Neuronal stem cell (in vitro differentiated cells): ENCODE measurements around the gene PLSCR5.

Source experiments
- DNase-seq: peaks from one replicate; pipeline ENCODE4 v3.0.0-alpha.2; 2013; ENCODE audit warnings: low spot score
- H2AFZ ChIP-seq: one replicate; pipeline ENCODE4 v1.6.1; 2013; ENCODE audit warnings: mild to moderate bottlenecking, low read length, inconsistent platforms
- H2AK5ac ChIP-seq: 2 replicates; pipeline ENCODE4 v1.6.1; 2013; ENCODE audit warnings: low read depth, mild to moderate bottlenecking, inconsistent platforms, low read length, moderate library complexity, mixed read lengths
- H2BK120ac ChIP-seq: 2 replicates; pipeline ENCODE4 v1.6.1; 2013; ENCODE audit warnings: low read depth, mild to moderate bottlenecking, inconsistent platforms, low read length, moderate library complexity, mixed read lengths
- H2BK12ac ChIP-seq: one replicate; pipeline ENCODE4 v1.6.1; 2013; ENCODE audit warnings: low read length, inconsistent platforms
- H2BK15ac ChIP-seq: 2 replicates; pipeline ENCODE4 v1.6.1; 2013; ENCODE audit warnings: mild to moderate bottlenecking, low read length, inconsistent platforms, mixed read lengths
- H2BK5ac ChIP-seq: one replicate; pipeline ENCODE4 v1.6.1; 2013; ENCODE audit warnings: inconsistent platforms, mild to moderate bottlenecking, low read length, moderate library complexity
- H3K14ac ChIP-seq: one replicate; pipeline ENCODE4 v1.6.1; 2013; ENCODE audit warnings: low read length, inconsistent platforms
- H3K18ac ChIP-seq: 2 replicates; pipeline ENCODE4 v1.6.1; 2013; ENCODE audit warnings: low read length, inconsistent platforms
- H3K23ac ChIP-seq: 2 replicates; pipeline ENCODE4 v1.6.1; 2013; ENCODE audit warnings: low read depth, mild to moderate bottlenecking, mixed read lengths, low read length, inconsistent platforms; ENCODE audit not compliant: poor library complexity
- H3K27ac ChIP-seq: replicated peaks from 3 replicates; pipeline ENCODE4 v1.5.1; 2013; ENCODE audit warnings: low read length, inconsistent platforms
- H3K27me3 ChIP-seq, 3 experiments: 2 replicates each; pipeline ENCODE4 v1.6.1; 2013; ENCODE audit warnings: low read length in 3 of 3, mild to moderate bottlenecking in 2 of 3, inconsistent platforms in 1 of 3, low read depth in 1 of 3, mixed read lengths in 1 of 3, moderate library complexity in 1 of 3; ENCODE audit not compliant: control insufficient read depth in 3 of 3, insufficient read depth in 3 of 3
- H3K36me3 ChIP-seq, 2 donors: replicated peaks in 1 of 2; 2 replicates each; pipeline ENCODE4 v1.6.1; 2013; ENCODE audit warnings: low read length in 2 of 2; ENCODE audit not compliant: control insufficient read depth in 2 of 2, insufficient read depth in 2 of 2
- H3K4ac ChIP-seq: 2 replicates; pipeline ENCODE4 v1.6.1; 2013; ENCODE audit warnings: inconsistent platforms, mild to moderate bottlenecking, low read length, moderate library complexity
- H3K4me1 ChIP-seq, 2 donors: 1 replicate in 1 of 2; 2 replicates in 1 of 2; pipeline ENCODE4 v1.6.1; 2013; ENCODE audit warnings: low read length in 2 of 2, low read depth in 1 of 2; ENCODE audit not compliant: control insufficient read depth in 2 of 2, insufficient read depth in 1 of 2
- H3K4me2 ChIP-seq: one replicate; pipeline ENCODE4 v1.6.1; 2013; ENCODE audit warnings: mild to moderate bottlenecking, low read length, inconsistent platforms; ENCODE audit not compliant: insufficient read depth, poor library complexity, severe bottlenecking
- H3K4me3 ChIP-seq, 2 donors: 2 replicates each; pipeline ENCODE4 v1.5.1; 2013; ENCODE audit warnings: low read length in 2 of 2, mild to moderate bottlenecking in 2 of 2, inconsistent platforms in 1 of 2, moderate library complexity in 1 of 2
- H3K79me1 ChIP-seq: one replicate; pipeline ENCODE4 v1.6.1; 2013; ENCODE audit warnings: low read depth, mild to moderate bottlenecking, inconsistent platforms, low read length, moderate library complexity
- H3K9ac ChIP-seq: one replicate; pipeline ENCODE4 v1.6.1; 2013; ENCODE audit warnings: mild to moderate bottlenecking, low read depth, low read length, inconsistent platforms; ENCODE audit not compliant: poor library complexity
- H3K9me3 ChIP-seq, 2 donors: replicated peaks in 1 of 2; 2 replicates each; pipeline versions ENCODE3 to v1.6.1; 2013; ENCODE audit warnings: low read length in 2 of 2, mild to moderate bottlenecking in 2 of 2, inconsistent platforms in 1 of 2, low read depth in 1 of 2, mixed read lengths in 1 of 2, moderate library complexity in 1 of 2; ENCODE audit not compliant: control insufficient read depth in 2 of 2, insufficient read depth in 1 of 2
- H4K8ac ChIP-seq: one replicate; pipeline ENCODE4 v1.6.1; 2013; ENCODE audit warnings: low read depth, mild to moderate bottlenecking, inconsistent platforms, low read length, moderate library complexity
- H4K91ac ChIP-seq: one replicate; pipeline ENCODE4 v1.6.1; 2013; ENCODE audit warnings: low read length, low read depth, mild to moderate bottlenecking, inconsistent platforms; ENCODE audit not compliant: poor library complexity
- WGBS, 2 donors: extraction: QIAGEN DNeasy Blood & Tissue Kit; methylation state at CpG; one replicate each; pipeline ENCODE4 v1.1.7; 2013; ENCODE audit warnings: missing lambda C conversion rate in 2 of 2, mixed read lengths in 1 of 2; ENCODE audit not compliant: insufficient read length in 2 of 2, insufficient replicate concordance in 1 of 2; ENCODE audit errors: extremely low coverage in 2 of 2; 5-methylcytosine and 5-hydroxymethylcytosine counted together

The PLSCR5 gene

GRCh38 chr3:146577662-146578061 lies 27.5 kb downstream of the PLSCR5 start:
- H3K4me3 ChIP-seq = no peak overlapping the region
- no peaks in the 10 kb centered on the region for H3K79me1 ChIP-seq
- H3K27me3 ChIP-seq = no peaks in the 10 kb centered on the region
- no peak overlapping the region for H3K14ac ChIP-seq
- H3K18ac ChIP-seq = no peak overlapping the region
- DNase-seq = no peak
- H2AK5ac ChIP-seq = no peak overlapping the region
- no peak overlapping the region for H2AFZ ChIP-seq
- H4K91ac ChIP-seq = no peak overlapping the region
- H3K9ac ChIP-seq = no peak overlapping the region
- no peak overlapping the region for H3K27ac ChIP-seq
- H3K4ac ChIP-seq = no peak overlapping the region
- no peak overlapping the region for H2BK12ac ChIP-seq
- no peaks in the 10 kb centered on the region for H3K36me3 ChIP-seq
- H2BK15ac ChIP-seq = no peak overlapping the region
- H2BK120ac ChIP-seq = no peak overlapping the region
- no peak overlapping the region for H3K4me2 ChIP-seq
- H3K23ac ChIP-seq = no peak overlapping the region
- H3K4me1 ChIP-seq = no peaks in the 10 kb centered on the region
- no peak overlapping the region for H4K8ac ChIP-seq
- no peak overlapping the region for H2BK5ac ChIP-seq
- peaks cover 0 to 4% of the 10 kb centered on the region in 2 donors for H3K9me3 ChIP-seq

DNA sequence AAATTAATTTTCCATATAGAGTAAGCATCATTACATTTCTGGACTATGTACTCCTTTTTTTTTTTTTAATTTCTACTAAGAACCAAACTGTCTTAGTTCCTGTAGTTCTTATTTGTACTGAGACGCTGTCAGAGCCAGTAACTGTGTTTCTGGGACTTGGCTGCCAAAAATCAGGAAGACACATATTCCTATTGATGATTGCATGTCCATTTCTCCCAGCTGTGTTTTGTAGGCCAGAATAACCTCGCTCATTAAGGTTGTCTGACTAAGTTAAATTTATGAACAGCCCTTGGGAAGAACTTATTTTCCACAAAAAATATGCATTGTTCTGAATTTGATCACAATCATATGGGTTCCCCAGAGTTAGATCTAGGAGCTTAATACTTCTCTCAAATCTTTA lies 29.5 kb downstream of the PLSCR5 start:
- Histone ChIP-seq H3K4me2 (no peak overlapping the region), H2BK15ac (no peak overlapping the region), H3K4me1 (no peaks in the 10 kb centered on the region), H3K23ac (no peak overlapping the region), H2BK5ac (no peak overlapping the region), H3K18ac (no peak overlapping the region), H3K9ac (no peak overlapping the region), H3K14ac (no peak overlapping the region), H3K27me3 (no peaks in the 10 kb centered on the region), H2AK5ac (no peak overlapping the region), H3K36me3 (no peaks in the 10 kb centered on the region), H2BK12ac (no peak overlapping the region), H3K27ac (no peak overlapping the region), H2BK120ac (no peak overlapping the region), H4K91ac (no peak overlapping the region), H4K8ac (no peak overlapping the region), H3K4ac (no peak overlapping the region), H2AFZ (no peak overlapping the region), H3K79me1 (no peaks in the 10 kb centered on the region), H3K9me3 (no peaks in the 10 kb centered on the region), H3K4me3 (no peak overlapping the region)
- WGBS, 2 donors = no CpG with 5 or more reads among the region's 2 CpGs
- no peak for DNase-seq

- Histone ChIP-seq H3K79me1 (no peaks in the 10 kb centered on the region), H3K9me3 (no peaks in the 10 kb centered on the region), H2BK5ac (no peak overlapping the region), H3K9ac (no peak overlapping the region), H4K91ac (no peak overlapping the region), H3K4me3 (no peak overlapping the region), H2BK12ac (no peak overlapping the region), H2AFZ (no peak overlapping the region), H4K8ac (no peak overlapping the region), H3K36me3 (no peaks in the 10 kb centered on the region), H3K18ac (no peak overlapping the region), H3K4ac (no peak overlapping the region), H3K27me3 (no peaks in the 10 kb centered on the region), H2AK5ac (no peak overlapping the region), H3K23ac (no peak overlapping the region), H3K27ac (no peak overlapping the region), H3K4me1 (no peaks in the 10 kb centered on the region), H3K4me2 (no peak overlapping the region), H3K14ac (no peak overlapping the region), H2BK15ac (no peak overlapping the region), H2BK120ac (no peak overlapping the region)
- no peak for DNase-seq
- WGBS, 2 donors = no CpG with 5 or more reads among the region's 1 CpG
Observed at GRCh38 chr3:146574173-146574572, 31.0 kb downstream of the PLSCR5 start.

- Histone ChIP-seq H2AK5ac (no peak overlapping the region), H4K8ac (no peak overlapping the region), H3K79me1 (no peaks in the 10 kb centered on the region), H3K27me3 (no peaks in the 10 kb centered on the region), H3K23ac (no peak overlapping the region), H3K4ac (no peak overlapping the region), H3K18ac (no peak overlapping the region), H3K4me1 (no peaks in the 10 kb centered on the region), H2AFZ (no peak overlapping the region), H2BK12ac (no peak overlapping the region), H3K36me3 (no peaks in the 10 kb centered on the region), H3K9me3 (no peaks in the 10 kb centered on the region), H2BK5ac (no peak overlapping the region), H3K14ac (no peak overlapping the region), H3K4me3 (no peak overlapping the region), H4K91ac (no peak overlapping the region), H3K27ac (no peak overlapping the region), H2BK120ac (no peak overlapping the region), H3K4me2 (no peak overlapping the region), H2BK15ac (no peak overlapping the region), H3K9ac (no peak overlapping the region)
- WGBS, 2 donors = no CpG with 5 or more reads among the region's 3 CpGs
- no peak for DNase-seq
Observed at GRCh38 chr3:146569314-146569713, 35.8 kb downstream of the PLSCR5 start.
